HFF-Myc (cell line): ENCODE data around the gene FKRP.

Experiments used
- DNase-seq: peaks from one replicate; pipeline ENCODE4 v3.0.0-alpha.2; 2011; ENCODE audit warnings: low read depth; ENCODE audit errors: extremely low read depth
- H3K4me3 ChIP-seq: replicated peaks from 2 replicates; pipeline ENCODE4 v1.5.1; 2011; ENCODE audit warnings: low read depth, mild to moderate bottlenecking, control low read depth, low read length
- CTCF ChIP-seq: IDR thresholded peaks from 2 replicates; pipeline ENCODE4 v1.5.1; 2012; ENCODE audit warnings: mild to moderate bottlenecking, low read depth, low read length, control low read depth; ENCODE audit errors: missing control alignments

FKRP gene

DNA sequence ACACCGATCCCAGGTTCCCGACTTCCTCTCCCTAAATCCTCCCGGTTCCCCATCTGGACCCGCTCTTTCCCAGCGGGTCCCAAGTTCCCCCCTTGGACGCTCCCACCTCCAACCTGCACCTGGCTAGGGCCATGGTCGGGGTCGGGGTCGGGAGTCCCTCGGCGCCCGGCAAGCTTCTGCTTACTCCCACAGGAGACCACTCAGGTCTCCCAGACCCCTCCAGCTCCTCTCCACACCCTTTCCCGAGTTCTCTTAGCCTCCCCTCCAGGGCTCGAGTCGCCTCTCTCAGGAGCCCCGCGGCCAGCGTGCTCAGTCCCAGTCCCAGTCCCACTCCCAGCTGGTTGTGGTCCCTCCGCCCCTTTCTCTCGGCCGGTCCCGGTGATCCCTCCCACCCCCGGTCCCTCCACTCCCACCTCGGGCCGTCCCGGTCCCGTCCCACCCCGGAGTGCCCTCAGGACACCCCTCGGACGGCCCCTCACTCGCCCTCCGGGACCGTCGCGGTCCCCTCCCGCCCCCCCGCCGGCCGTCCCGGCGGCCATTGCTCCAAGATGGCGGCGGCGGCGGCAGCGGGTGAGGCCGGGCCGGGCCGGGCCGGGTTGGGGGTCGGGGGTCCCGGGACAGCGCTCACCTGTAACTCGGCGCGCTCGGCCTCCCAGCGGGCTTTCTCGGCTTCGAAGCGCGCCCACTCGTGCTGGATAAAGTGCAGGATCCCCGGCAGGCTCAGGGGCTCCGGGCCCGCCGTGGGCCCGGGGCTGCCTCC is at the start of gene FKRP:
FKRP (plus strand) TSS at position 537 of the 760 bp plus-strand sequence. CDS start 9,394 bp downstream, outside the sequence.
- peak within 1 kb of the TSS; percentile 74 for H3K4me3 ChIP-seq
- DNase-seq = no peak
- TF ChIP-seq CTCF = no peak

DNA sequence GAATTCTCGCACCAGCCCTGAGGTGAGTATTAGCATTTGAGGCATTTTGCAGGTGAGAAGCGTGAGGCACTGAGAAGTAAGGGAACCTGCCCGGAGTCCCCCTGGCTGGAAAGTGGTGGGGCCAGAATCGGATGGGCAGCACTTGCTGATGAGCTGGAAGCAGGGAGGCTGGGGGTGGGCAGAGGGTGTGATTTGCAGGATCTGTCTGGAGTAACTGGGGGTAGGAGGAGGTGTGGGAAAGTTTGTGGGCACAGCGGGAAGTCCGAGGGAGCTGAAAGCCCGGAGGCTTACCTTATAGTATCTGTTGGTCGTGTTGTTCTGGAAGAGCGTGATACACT is 49.0 kb upstream of the FKRP start:
- H3K4me3 ChIP-seq = no peak overlapping the region
- no peak for DNase-seq
- no peak for TF ChIP-seq CTCF

GRCh38 chr19:46697204-46697960 is 48.5 kb upstream of the FKRP start:
- DNase-seq = no peak
- H3K4me3 ChIP-seq = no peak overlapping the region
- TF ChIP-seq CTCF = no peak

DNA sequence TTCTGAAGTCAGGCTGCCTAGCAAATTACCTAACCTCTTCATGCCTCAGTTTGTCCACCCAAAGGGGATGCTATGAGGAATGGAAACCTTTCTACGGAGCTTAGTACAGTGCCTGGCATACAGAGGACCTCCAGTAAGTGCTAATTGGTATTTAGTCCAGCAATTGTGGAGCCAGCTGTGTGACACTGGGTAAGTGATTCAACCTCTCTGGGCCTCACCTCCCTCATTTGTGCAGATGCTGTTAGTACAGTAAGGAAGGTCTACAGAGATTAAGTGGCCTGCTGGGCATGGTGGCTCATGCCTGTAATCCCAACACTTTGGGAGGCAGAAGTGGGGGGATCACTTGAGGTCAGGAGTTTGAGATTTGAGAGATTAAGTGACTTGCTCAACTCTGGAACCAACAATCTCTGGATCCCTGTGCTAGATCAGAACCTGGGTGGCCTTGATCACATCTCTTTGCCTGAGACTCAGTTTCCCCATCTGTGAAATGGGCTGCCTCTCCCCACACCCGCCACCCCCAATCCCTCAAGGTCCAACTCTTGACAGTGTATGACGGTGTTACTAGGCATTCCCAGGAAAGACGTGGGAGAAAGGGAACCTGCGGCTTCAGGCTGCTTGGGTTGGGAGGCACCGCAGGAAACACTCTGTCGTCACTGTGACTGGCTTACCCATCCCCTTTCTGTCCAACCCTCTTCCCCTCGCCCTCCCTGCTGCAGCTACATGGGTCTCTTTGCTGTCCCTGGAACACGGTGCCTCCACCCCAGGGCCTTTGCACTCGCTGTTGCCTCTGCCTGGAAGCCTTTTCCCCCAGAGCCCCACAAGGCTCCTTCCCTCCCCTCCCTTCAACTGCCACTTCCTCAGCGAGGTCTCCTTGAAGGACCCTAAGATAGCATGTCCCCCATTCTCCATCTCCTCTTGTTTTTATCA is 47.2 kb upstream of the FKRP start:
- no peak overlapping the region for H3K4me3 ChIP-seq
- DNase-seq = no peak
- TF ChIP-seq CTCF = no peak

GRCh38 chr19:46700704-46701103 is 45.2 kb upstream of the FKRP start:
- no peak for DNase-seq
- no peak overlapping the region for H3K4me3 ChIP-seq
- TF ChIP-seq CTCF = no peak

- H3K4me3 ChIP-seq = no peak overlapping the region
- peak; percentile 96 for TF ChIP-seq CTCF
- DNase-seq = no peak
Observed at GRCh38 chr19:46704379-46705076, 41.3 kb upstream of the FKRP start.
